Aorta (tissue), 5 donors: ENCODE results near the gene AIF1. TPM values are rescaled to one million over a fixed set of nuclear protein-coding genes. Genes with fewer than 3 reads are reported as not detected.
A peak's percentile ranks its signal among the peaks of the same experiment; 100 is the strongest.

ENCODE experiments used
- ATAC-seq: fragments of 200-7000 bp; cut with Tn5 transposase; one replicate; pipeline ENCODE4 v1.9.1; 2022; ENCODE audit warnings: moderate library complexity; ENCODE audit not compliant: low FRiP score
- DNase-seq, 2 donors: peaks; one replicate each; pipeline ENCODE4 v3.0.0-alpha.2; 2020
- H3K27ac ChIP-seq, 2 donors: one replicate each; pipeline ENCODE4 v1.5.1; 2013; ENCODE audit warnings: low read length in 2 of 2, mild to moderate bottlenecking in 2 of 2, moderate library complexity in 2 of 2, control low read depth in 1 of 2, inconsistent platforms in 1 of 2, low read depth in 1 of 2
- H3K27me3 ChIP-seq, 2 donors: one replicate each; pipeline ENCODE4 v1.6.1; 2013; ENCODE audit warnings: control low read depth in 1 of 2, low read length in 1 of 2, mild to moderate bottlenecking in 1 of 2, moderate library complexity in 1 of 2; ENCODE audit not compliant: insufficient read depth in 2 of 2, control insufficient read depth in 1 of 2
- H3K36me3 ChIP-seq, 2 donors: one replicate each; pipeline ENCODE4 v1.6.1; 2013; ENCODE audit warnings: control low read depth in 1 of 2, low read length in 1 of 2, mild to moderate bottlenecking in 1 of 2; ENCODE audit not compliant: insufficient read depth in 2 of 2, control insufficient read depth in 1 of 2
- H3K4me1 ChIP-seq, 2 donors: one replicate each; pipeline ENCODE4 v1.6.1; 2013; ENCODE audit warnings: low read length in 2 of 2, control low read depth in 1 of 2, mild to moderate bottlenecking in 1 of 2, moderate library complexity in 1 of 2; ENCODE audit not compliant: insufficient read depth in 2 of 2, control insufficient read depth in 1 of 2
- H3K4me3 ChIP-seq, 2 donors: one replicate each; pipeline ENCODE4 v1.5.1; 2013; ENCODE audit warnings: low read length in 2 of 2, control low read depth in 1 of 2, mild to moderate bottlenecking in 1 of 2
- H3K9me3 ChIP-seq: one replicate; pipeline ENCODE4 v1.6.1; 2013; ENCODE audit warnings: mild to moderate bottlenecking, low read length; ENCODE audit not compliant: control insufficient read depth
- WGBS, 2 donors: extraction: QIAGEN DNeasy Blood & Tissue Kit; methylation state at CpG; one replicate each; pipeline ENCODE4 v1.1.7; 2013; 5-methylcytosine and 5-hydroxymethylcytosine counted together
- intact Hi-C, 2 donors: fragments of 100-400 bp; cut with DNase I; formaldehyde crosslinking; loops; one replicate each; pipeline versions ENCODE4 v1.14.2 to v1.15.0; 2022
- polyA plus RNA-seq, 2 donors: library from polyadenylated mRNA; stranded (reverse); fragments of 200-250 nt; gene quantifications; one replicate each; pipeline ENCODE4 v1.2.3, GENCODE V29; 2013
- total RNA-seq, 2 donors: library from RNA; stranded (reverse); fragmentation: NEBNext Ultra II Directional; extraction: Animal tissue kit (Norgen Biotek cat#: 25700); gene quantifications; one replicate each; pipeline ENCODE4 v1.2.1, GENCODE V29; 2021
- donor health status: healthy with polysubstance abuse.
- donor health status: Bipolar disorder and iron deficiency.
- donor health status: DM: no; HTN: no; CAD: no.
- donor health status: DM: no; HTN: no; CAD: no.
- donor health status: DM: yes; HTN: yes; CAD: no.

The AIF1 gene
- total and polyA plus RNA-seq, 4 donors, result 32.6 to 166 (median 53.3) TPM

DNA sequence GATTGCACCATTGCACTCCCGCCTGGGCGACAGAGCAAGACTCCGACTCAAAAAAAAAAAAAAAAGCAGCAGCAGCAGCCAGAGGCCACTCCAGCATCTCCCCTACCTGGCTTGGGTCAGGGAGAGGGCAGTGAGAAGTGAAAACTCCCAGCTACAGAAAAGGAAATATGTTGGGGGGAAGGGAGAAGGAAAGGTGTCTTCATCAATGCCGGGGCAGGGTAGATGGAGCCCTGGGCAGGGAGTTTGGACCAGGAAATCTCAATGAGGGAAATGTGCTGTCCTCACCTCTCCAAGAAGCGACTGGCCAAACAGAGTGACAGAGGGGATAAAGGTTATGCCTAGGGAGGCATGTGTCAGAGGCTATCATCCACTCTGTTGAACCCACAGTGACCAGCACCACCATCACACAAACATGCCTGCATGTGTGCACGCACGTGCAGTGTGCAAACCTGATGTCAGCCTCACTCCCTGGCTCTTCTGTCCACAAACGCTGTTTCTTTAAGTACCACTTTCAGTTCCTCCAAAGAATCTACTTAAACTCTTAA lies 887 bp upstream of the AIF1 start:
- H3K4me1 ChIP-seq, result no peaks in the 10 kb centered on the region
- H3K4me3 ChIP-seq, result no peak overlapping the region
- H3K36me3 ChIP-seq, result no peaks in the 10 kb centered on the region
- H3K27ac ChIP-seq, result no peak overlapping the region
- H3K27me3 ChIP-seq, result no peaks in the 10 kb centered on the region
- intact Hi-C loops, result no loop called here
- WGBS, 2 donors, result 72 to 74% methylated on average over 8 of the region's 8 CpGs
- H3K9me3 ChIP-seq, result no peaks in the 10 kb centered on the region
- DNase-seq (no peak), ATAC-seq (no peak)

DNA sequence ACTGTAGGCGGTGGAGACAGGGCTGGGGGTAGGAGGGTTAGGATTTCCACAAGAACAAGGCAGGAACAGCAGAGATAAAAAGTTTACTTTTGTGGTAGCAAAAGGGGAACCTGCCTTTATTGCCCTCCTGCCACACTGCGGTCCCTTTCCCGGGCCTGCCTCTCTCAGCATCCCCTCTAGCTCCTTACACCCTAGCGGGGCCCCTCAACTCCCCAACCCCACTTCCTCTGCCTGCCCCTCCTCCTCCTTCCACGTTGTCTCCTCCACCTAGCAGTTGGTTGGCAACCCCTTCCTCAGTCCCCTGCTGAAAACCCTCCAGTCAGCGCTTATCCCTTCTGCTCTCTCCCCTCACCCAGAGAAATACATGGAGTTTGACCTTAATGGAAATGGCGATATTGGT lies 714 bp downstream of the AIF1 start:
- Histone ChIP-seq H3K27ac (no peak overlapping the region), H3K4me3 (no peak overlapping the region), H3K9me3 (no peaks in the 10 kb centered on the region), H3K27me3 (no peaks in the 10 kb centered on the region), H3K4me1 (no peaks in the 10 kb centered on the region), H3K36me3 (no peaks in the 10 kb centered on the region)
- 57 to 60% methylated on average over 5 to 7 of the region's 7 CpGs for WGBS, 2 donors
- no peak for DNase-seq
- intact Hi-C loops, result loop anchor here in 1 of 2 donors (5.0 kb wide), 1 partner anchor 328 kb away; no protein-coding TSS in a partner anchor
- ATAC-seq, result no peak

DNA sequence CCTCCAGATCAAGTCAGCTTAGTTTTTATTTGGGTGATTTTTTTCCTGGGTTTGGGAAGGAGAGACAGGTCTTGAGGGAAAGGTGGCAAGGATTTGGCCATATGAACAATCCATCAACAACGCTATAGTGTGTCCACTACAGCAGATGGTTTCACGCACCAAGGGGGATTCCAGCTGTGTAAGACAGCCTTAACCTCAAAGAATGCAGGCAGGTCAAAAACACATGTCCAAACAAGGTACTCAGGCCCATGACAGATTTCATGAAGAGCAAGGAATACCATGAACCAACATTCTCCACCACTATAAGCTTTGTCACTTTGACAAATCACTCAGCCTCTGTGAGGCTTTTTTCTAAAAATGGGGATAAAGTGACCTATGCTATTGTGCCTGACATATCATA lies 2.0 kb downstream of the AIF1 start:
- DNase-seq, result no peak
- Histone ChIP-seq H3K4me3 (no peak overlapping the region), H3K27ac (no peak overlapping the region), H3K4me1 (no peaks in the 10 kb centered on the region), H3K9me3 (no peaks in the 10 kb centered on the region), H3K36me3 (no peaks in the 10 kb centered on the region), H3K27me3 (no peaks in the 10 kb centered on the region)
- intact Hi-C loops, result loop anchor here in 1 of 2 donors (5.0 kb wide), 1 partner anchor 330 kb away; no protein-coding TSS in a partner anchor
- 59 to 82% methylated on average over 2 of the region's 2 CpGs for WGBS, 2 donors
- no peak for ATAC-seq

GRCh38 chr6:31619805-31620585 lies 5.0 kb downstream of the AIF1 start:
- H3K4me3 ChIP-seq, result peak overlapping the region; percentile 11 to 22
- WGBS, 2 donors, result 0 to 1% methylated on average over 50 of the region's 50 CpGs
- peak; percentile 98 to 99 for DNase-seq
- peaks cover 3 to 5% of the 10 kb centered on the region in 2 donors for H3K36me3 ChIP-seq
- H3K9me3 ChIP-seq, result no peaks in the 10 kb centered on the region
- peak overlapping the region; percentile 59 to 89 for H3K27ac ChIP-seq
- H3K27me3 ChIP-seq, result no peaks in the 10 kb centered on the region
- intact Hi-C loops, result loop anchor here (5.0 kb wide), 3 partner anchors 42 to 1958 kb away; partner anchors contain the start of genes C6orf47 (in 1 of the 2) and GPANK1 (in 1 of the 2)
- no peaks in the 10 kb centered on the region for H3K4me1 ChIP-seq
- ATAC-seq, result peak; percentile 97

- H3K27me3 ChIP-seq, result no peaks in the 10 kb centered on the region
- H3K27ac ChIP-seq, result peak within 1 kb of the TSS; percentile 89 to 91
- no peaks in the 10 kb centered on the region for H3K9me3 ChIP-seq
- intact Hi-C loops, result loop anchor here (5.0 kb wide), 2 partner anchors 42 to 1958 kb away; partner anchors contain the start of genes C6orf47 (in 1 of the 2) and GPANK1 (in 1 of the 2)
- ATAC-seq (peak; percentile 95), DNase-seq (peak in 1 of 2 donors; percentile 97)
- 0% methylated on average over 25 to 67 of the region's 67 CpGs for WGBS, 2 donors
- peak within 1 kb of the TSS; percentile 87 to 88 for H3K4me3 ChIP-seq
- peaks cover 7% of the 10 kb centered on the region in 2 donors for H3K36me3 ChIP-seq
- H3K4me1 ChIP-seq, result no peaks in the 10 kb centered on the region
These were observed 5.7 kb downstream of the AIF1 start, which contains the start of gene PRRC2A for GRCh38 chr6:31620586-31621319. Gene PRRC2A (plus strand): TSS chr6:31620715. CDS start chr6:31622790, 2,075 bp downstream.

GRCh38 chr6:31621320-31621939 lies 6.4 kb downstream of the AIF1 start:
- intact Hi-C loops, result loop anchor here (5.0 kb wide), 2 partner anchors 41 to 1959 kb away; partner anchors contain the start of genes C6orf47 (in 1 of the 2) and GPANK1 (in 1 of the 2)
- peaks cover 7 to 12% of the 10 kb centered on the region in 2 donors for H3K36me3 ChIP-seq
- ATAC-seq (no peak), DNase-seq (no peak)
- H3K27ac ChIP-seq, result peak overlapping the region; percentile 68 to 91
- WGBS, 2 donors, result 2% methylated on average over 15 of the region's 15 CpGs
- no peaks in the 10 kb centered on the region for H3K9me3 ChIP-seq
- H3K27me3 ChIP-seq, result no peaks in the 10 kb centered on the region
- H3K4me1 ChIP-seq, result no peaks in the 10 kb centered on the region
- peak overlapping the region; percentile 87 to 88 for H3K4me3 ChIP-seq

GRCh38 chr6:31621991-31622390 lies 7.0 kb downstream of the AIF1 start:
- intact Hi-C loops, result loop anchor here (5.0 kb wide), 2 partner anchors 40 to 1960 kb away; partner anchors contain the start of genes C6orf47 (in 1 of the 2) and GPANK1 (in 1 of the 2)
- DNase-seq, result no peak
- H3K36me3 ChIP-seq, result peaks cover 7 to 14% of the 10 kb centered on the region in 2 donors
- H3K4me3 ChIP-seq, result no peak overlapping the region
- H3K27me3 ChIP-seq, result no peaks in the 10 kb centered on the region
- 12% methylated on average over 4 of the region's 4 CpGs for WGBS, 2 donors
- H3K27ac ChIP-seq, result no peak overlapping the region
- no peaks in the 10 kb centered on the region for H3K4me1 ChIP-seq
- no peak for ATAC-seq
- H3K9me3 ChIP-seq, result no peaks in the 10 kb centered on the region

DNA sequence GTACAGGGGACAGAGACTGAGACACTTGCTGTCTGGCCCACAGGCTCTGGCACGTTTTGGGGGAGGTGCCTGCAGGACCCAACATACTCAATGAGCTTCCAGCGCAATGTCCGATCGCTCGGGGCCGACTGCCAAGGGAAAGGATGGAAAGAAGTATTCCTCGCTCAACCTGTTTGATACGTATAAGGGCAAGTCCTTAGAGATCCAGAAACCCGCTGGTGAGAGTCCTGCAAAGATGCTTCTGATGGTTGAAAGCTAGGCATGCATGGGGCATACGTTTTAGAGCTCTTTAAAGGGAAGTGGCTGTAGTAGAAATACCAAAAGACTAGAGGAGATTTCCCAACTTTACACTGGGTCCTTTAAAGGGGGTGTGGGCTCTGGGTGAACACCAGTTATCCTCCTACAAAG lies 7.7 kb downstream of the AIF1 start:
- DNase-seq, result no peak
- Histone ChIP-seq H3K9me3 (no peaks in the 10 kb centered on the region), H3K27me3 (no peaks in the 10 kb centered on the region), H3K36me3 (peaks cover 10 to 14% of the 10 kb centered on the region in 2 donors), H3K27ac (no peak overlapping the region), H3K4me3 (no peak overlapping the region), H3K4me1 (no peaks in the 10 kb centered on the region)
- intact Hi-C loops, result loop anchor here (5.0 kb wide), 2 partner anchors 40 to 1960 kb away; partner anchors contain the start of genes C6orf47 (in 1 of the 2) and GPANK1 (in 1 of the 2)
- 59 to 64% methylated on average over 10 of the region's 10 CpGs for WGBS, 2 donors
- ATAC-seq, result no peak
